IPS-18c (cell line): ENCODE data around the gene SFI1.
"Not testable (repeated sequence)": the region's sequence is repeated elsewhere in the genome, so short reads cannot be mapped to it uniquely, and the experiment has no call there.

ENCODE experiments used
- H3K4me3 ChIP-seq: 2 replicates; pipeline ENCODE4 v1.7.0; 2013; ENCODE audit warnings: low read depth, mild to moderate bottlenecking, low read length, moderate library complexity; ENCODE audit not compliant: insufficient read depth
- H3K9me3 ChIP-seq: one replicate; pipeline ENCODE4 v1.6.1; 2013; ENCODE audit warnings: mild to moderate bottlenecking, low read length, moderate library complexity; ENCODE audit not compliant: control insufficient read depth, insufficient read depth

The SFI1 gene

GRCh38 chr22:31488988-31489617, 7.2 kb upstream of the SFI1 start:
- H3K4me3 ChIP-seq, result peak overlapping the region; percentile 86

GRCh38 chr22:31489632-31490495, 6.5 kb upstream of the SFI1 start, which contains the start of gene EIF4ENIF1:
TSS of gene EIF4ENIF1 (minus strand) at chr22:31489842. CDS start at chr22:31488718, 1,124 bp downstream.
- H3K9me3 ChIP-seq, result peaks cover 2% of the 10 kb centered on the region
- peak within 1 kb of the TSS; percentile 86 for H3K4me3 ChIP-seq

More at GRCh38 chr22:31488988-31489617, 7.2 kb upstream of the SFI1 start:
- peaks cover 2% of the 10 kb centered on the region for H3K9me3 ChIP-seq

- H3K9me3 ChIP-seq, result peaks cover 2% of the 10 kb centered on the region
- peak overlapping the region; percentile 86 for H3K4me3 ChIP-seq
These were observed 5.8 kb upstream of the SFI1 start for GRCh38 chr22:31490496-31490925.

- Histone ChIP-seq H3K9me3 (peaks cover 2% of the 10 kb centered on the region), H3K4me3 (no peak overlapping the region)
These were observed 4.9 kb upstream of the SFI1 start for GRCh38 chr22:31491218-31491962.

GRCh38 chr22:31492151-31492550, 4.2 kb upstream of the SFI1 start:
- no peak overlapping the region for H3K4me3 ChIP-seq
- H3K9me3 ChIP-seq, result peaks cover 2% of the 10 kb centered on the region

GRCh38 chr22:31493355-31493754, 3.0 kb upstream of the SFI1 start:
- not testable (repeated sequence) for H3K4me3 ChIP-seq

GRCh38 chr22:31495343-31495742, 993 bp upstream of the SFI1 start:
- Histone ChIP-seq H3K4me3 (peak overlapping the region; percentile 88; the same call in 1 of the 2 replicates), H3K9me3 (no peaks in the 10 kb centered on the region)

More at GRCh38 chr22:31493355-31493754, 3.0 kb upstream of the SFI1 start:
- H3K9me3 ChIP-seq, result not testable (repeated sequence)

- H3K9me3 ChIP-seq, result no peaks in the 10 kb centered on the region
- peak overlapping the region; percentile 88 for H3K4me3 ChIP-seq
These were observed 405 bp downstream of the SFI1 start for GRCh38 chr22:31496735-31497146.

- Histone ChIP-seq H3K4me3 (peak overlapping the region; percentile 88; the same call in 1 of the 2 replicates), H3K9me3 (no peaks in the 10 kb centered on the region)
These were observed 1.0 kb downstream of the SFI1 start for GRCh38 chr22:31497148-31497938.

GRCh38 chr22:31501738-31502137, 5.4 kb downstream of the SFI1 start:
- no peak overlapping the region for H3K4me3 ChIP-seq

GRCh38 chr22:31503211-31503964, 7.1 kb downstream of the SFI1 start:
- Histone ChIP-seq H3K9me3 (no peaks in the 10 kb centered on the region), H3K4me3 (no peak overlapping the region)

More at GRCh38 chr22:31501738-31502137, 5.4 kb downstream of the SFI1 start:
- no peaks in the 10 kb centered on the region for H3K9me3 ChIP-seq

GRCh38 chr22:31504282-31504681, 7.9 kb downstream of the SFI1 start:
- H3K9me3 ChIP-seq, result no peaks in the 10 kb centered on the region

GRCh38 chr22:31507517-31507916, 11.2 kb downstream of the SFI1 start:
- not testable (repeated sequence) for H3K4me3 ChIP-seq

More at GRCh38 chr22:31504282-31504681, 7.9 kb downstream of the SFI1 start:
- H3K4me3 ChIP-seq, result no peak overlapping the region

GRCh38 chr22:31508536-31508935, 12.2 kb downstream of the SFI1 start:
- no peaks in the 10 kb centered on the region for H3K9me3 ChIP-seq
- no peak overlapping the region for H3K4me3 ChIP-seq

More at GRCh38 chr22:31507517-31507916, 11.2 kb downstream of the SFI1 start:
- not testable (repeated sequence) for H3K9me3 ChIP-seq

GRCh38 chr22:31509061-31509762, 12.9 kb downstream of the SFI1 start:
- Histone ChIP-seq H3K9me3 (no peaks in the 10 kb centered on the region), H3K4me3 (no peak overlapping the region)
